HG02623 (cell line): ENCODE measurements around the gene ACTL7A.

Experiments used
- ATAC-seq: cut with Tn5 transposase; IDR thresholded peaks from one replicate; pipeline ENCODE4 v1.9.1; 2021; ENCODE audit warnings: moderate library complexity; ENCODE audit not compliant: unreplicated experiment

The ACTL7A gene

GRCh38 chr9:108910914-108911313 lies 48.8 kb downstream of the ACTL7A start:
- no peak for ATAC-seq

GRCh38 chr9:108911820-108912219 lies 49.8 kb downstream of the ACTL7A start:
- ATAC-seq = no peak
